Measurements from ENCODE around the gene SCN4B.

GRCh38 chr11:118115048-118115447, 37.6 kb downstream of the SCN4B start:
- TF ChIP-seq CTCF (IDR thresholded peaks at IDR 0.05) (no peak), EP300 (IDR thresholded peaks at IDR 0.05) (no peak), POLR2A (IDR thresholded peaks at IDR 0.05) (no peak), POLR2AphosphoS5 (IDR thresholded peaks at IDR 0.05) (no peak)

Data from stomach (tissue), 4 donors.